NOMO-1 (cell line): ENCODE data around the gene ENDOV.

Source experiments
- DNase-seq, 2 experiments: peaks; one replicate each; lab custom pipeline; 2025; ENCODE audit not compliant: unreplicated experiment in 2 of 2; lab: John Stamatoyannopoulos, UW

ENDOV gene

GRCh38 chr17:80463784-80464400 lies 48.9 kb downstream of the ENDOV start:
- no peak for DNase-seq

- no peak for DNase-seq
Measured at GRCh38 chr17:80464486-80464885, 49.5 kb downstream of the ENDOV start.

GRCh38 chr17:80465327-80465974 lies 50.5 kb downstream of the ENDOV start:
- DNase-seq, result no peak

- DNase-seq, result no peak
Measured at GRCh38 chr17:80466188-80466705, 51.3 kb downstream of the ENDOV start.

- no peak for DNase-seq
Measured at GRCh38 chr17:80468242-80468641, 53.3 kb downstream of the ENDOV start.

GRCh38 chr17:80468781-80469493 lies 54.0 kb downstream of the ENDOV start:
- no peak for DNase-seq

GRCh38 chr17:80469667-80470066 lies 54.7 kb downstream of the ENDOV start:
- DNase-seq, result no peak

- DNase-seq, result no peak
Measured at GRCh38 chr17:80470603-80471002, 55.6 kb downstream of the ENDOV start.

- DNase-seq, result no peak
Measured at GRCh38 chr17:80471922-80472321, 57.0 kb downstream of the ENDOV start.

- DNase-seq, result no peak
Measured at GRCh38 chr17:80472996-80473395, 58.0 kb downstream of the ENDOV start.

GRCh38 chr17:80473701-80474100 lies 58.7 kb downstream of the ENDOV start:
- DNase-seq, result no peak

GRCh38 chr17:80474231-80474960 lies 59.4 kb downstream of the ENDOV start:
- peak; percentile 30 to 50 for DNase-seq

GRCh38 chr17:80474961-80475909 lies 60.3 kb downstream of the ENDOV start:
- DNase-seq, result no peak

GRCh38 chr17:80475910-80476876 lies 61.2 kb downstream of the ENDOV start, which contains the start of gene NPTX1:
Gene NPTX1, minus strand, starts transcription at chr17:80476607. Its CDS starts 161 bp downstream, at chr17:80476446.
- DNase-seq, result peak in 1 of 2 experiments; percentile 13

- no peak for DNase-seq
Measured at GRCh38 chr17:80476877-80477646, 62.1 kb downstream of the ENDOV start.

GRCh38 chr17:80477647-80478478 lies 62.9 kb downstream of the ENDOV start:
- DNase-seq, result no peak
